IMR-90 (cell line): Measurements from ENCODE around the gene CEP20.

Source experiments
- CTCF ChIP-seq: conservative IDR thresholded peaks from 2 replicates; pipeline ENCODE4 v1.5.1; 2012; ENCODE audit warnings: mild to moderate bottlenecking, low read depth, low read length, improper control_type of control experiment
- POLR2A ChIP-seq: IDR thresholded peaks from 2 replicates; pipeline ENCODE4 v1.6.1; 2012; ENCODE audit warnings: mild to moderate bottlenecking, low read depth, low read length
- SMC3 ChIP-seq: fragments of 150-350 bp; IDR thresholded peaks from 2 replicates; pipeline ENCODE4 v1.6.1; 2016; ENCODE audit warnings: low read depth, mild to moderate bottlenecking, antibody characterized with exemption, low read length, moderate library complexity
- USF2 ChIP-seq: fragments of 150-350 bp; IDR thresholded peaks from 2 replicates; pipeline ENCODE4 v1.6.1; 2017; ENCODE audit warnings: mild to moderate bottlenecking, antibody characterized with exemption, low read length, low read depth

- TF ChIP-seq USF2: no peak
- TF ChIP-seq POLR2A: no peak
- no peak for TF ChIP-seq CTCF
- TF ChIP-seq SMC3: no peak
Measured at GRCh38 chr16:15825750-15826305, 62.6 kb downstream of the CEP20 start.
